Measurements from ENCODE around the gene SNX33.

Gene SNX33

GRCh38 chr15:75641603-75642002 is 6.1 kb upstream of the SNX33 start:
- no peak for DNase-seq

GRCh38 chr15:75644376-75644775 is 3.3 kb upstream of the SNX33 start:
- peak; percentile 46 for DNase-seq

- DNase-seq = no peak
Measured at GRCh38 chr15:75646112-75646943, 1.4 kb upstream of the SNX33 start.

- DNase-seq = no peak
Measured at GRCh38 chr15:75646944-75647364, 758 bp upstream of the SNX33 start.

- DNase-seq = peak; percentile 46
Measured at GRCh38 chr15:75648156-75649000, 666 bp downstream of the SNX33 start.

GRCh38 chr15:75649045-75649761 is 1.5 kb downstream of the SNX33 start:
- no peak for DNase-seq

GRCh38 chr15:75649848-75650247 is 2.1 kb downstream of the SNX33 start:
- DNase-seq = no peak

GRCh38 chr15:75650908-75651809 is 3.4 kb downstream of the SNX33 start:
- DNase-seq = no peak

GRCh38 chr15:75651810-75652543 is 4.3 kb downstream of the SNX33 start:
- DNase-seq = no peak

GRCh38 chr15:75653347-75653913 is 5.7 kb downstream of the SNX33 start:
- DNase-seq = no peak

GRCh38 chr15:75654201-75654907 is 6.6 kb downstream of the SNX33 start:
- no peak for DNase-seq

GRCh38 chr15:75655931-75656330 is 8.2 kb downstream of the SNX33 start:
- DNase-seq = no peak

GRCh38 chr15:75656331-75656730 is 8.6 kb downstream of the SNX33 start:
- DNase-seq = no peak

GRCh38 chr15:75656813-75657212 is 9.1 kb downstream of the SNX33 start:
- no peak for DNase-seq

GRCh38 chr15:75659141-75659771 is 11.5 kb downstream of the SNX33 start:
- DNase-seq = no peak

- peak; percentile 28 for DNase-seq
Measured at GRCh38 chr15:75659928-75660645, 12.4 kb downstream of the SNX33 start.

GRCh38 chr15:75661100-75661755 is 13.5 kb downstream of the SNX33 start:
- DNase-seq = peak; percentile 93

- no peak for DNase-seq
Measured at GRCh38 chr15:75661756-75662140, 14.0 kb downstream of the SNX33 start.

All from fibroblast of skin of right quadriceps (primary cell).